Trophoblast cell (in vitro differentiated cells and primary cell): Measurements from ENCODE around the gene REX1BD.

ENCODE experiments used
- DNase-seq, 2 donors: peaks; one replicate each; pipeline ENCODE4 v3.0.0-alpha.2; 2016
- H2AFZ ChIP-seq: 2 replicates; pipeline ENCODE4 v1.6.1; 2013; ENCODE audit warnings: low read length, moderate library complexity, mild to moderate bottlenecking; ENCODE audit not compliant: insufficient read depth, poor library complexity
- H2AK5ac ChIP-seq: 2 replicates; pipeline ENCODE4 v1.6.1; 2013; ENCODE audit warnings: mild to moderate bottlenecking, low read length
- H2BK120ac ChIP-seq: 2 replicates; pipeline ENCODE4 v1.6.1; 2013; ENCODE audit warnings: low read length, mild to moderate bottlenecking, moderate library complexity; ENCODE audit not compliant: insufficient read depth, poor library complexity
- H2BK12ac ChIP-seq: 2 replicates; pipeline ENCODE4 v1.6.1; 2013; ENCODE audit warnings: mild to moderate bottlenecking, low read length, moderate library complexity
- H2BK5ac ChIP-seq: 2 replicates; pipeline ENCODE4 v1.6.1; 2013; ENCODE audit warnings: low read length, low read depth, moderate library complexity, mild to moderate bottlenecking; ENCODE audit not compliant: poor library complexity
- H3K14ac ChIP-seq: 2 replicates; pipeline ENCODE4 v1.6.1; 2013; ENCODE audit warnings: mild to moderate bottlenecking, low read length
- H3K18ac ChIP-seq: 2 replicates; pipeline ENCODE4 v1.6.1; 2013; ENCODE audit warnings: mild to moderate bottlenecking, low read length
- H3K23ac ChIP-seq: 2 replicates; pipeline ENCODE4 v1.6.1; 2013; ENCODE audit warnings: low read length
- H3K27ac ChIP-seq: 2 replicates; pipeline ENCODE4 v1.5.1; 2013; ENCODE audit warnings: low read depth, mild to moderate bottlenecking, inconsistent platforms, low read length, moderate library complexity
- H3K27me3 ChIP-seq: 2 replicates; pipeline ENCODE4 v1.6.1; 2013; ENCODE audit warnings: inconsistent platforms, mild to moderate bottlenecking, low read length, moderate library complexity; ENCODE audit not compliant: insufficient read depth
- H3K36me3 ChIP-seq, 2 experiments: 1 replicate in 1 of 2; 2 replicates in 1 of 2; pipeline ENCODE4 v1.6.1; 2013; ENCODE audit warnings: low read length in 2 of 2, mild to moderate bottlenecking in 2 of 2, moderate library complexity in 1 of 2; ENCODE audit not compliant: insufficient read depth in 2 of 2, control insufficient read depth in 1 of 2
- H3K4ac ChIP-seq: 2 replicates; pipeline ENCODE4 v1.6.1; 2013; ENCODE audit warnings: low read depth, mild to moderate bottlenecking, low read length, moderate library complexity
- H3K4me1 ChIP-seq, 2 experiments: 1 replicate in 1 of 2; 2 replicates in 1 of 2; pipeline ENCODE4 v1.6.1; 2013; ENCODE audit warnings: low read length in 2 of 2, mild to moderate bottlenecking in 2 of 2, moderate library complexity in 1 of 2; ENCODE audit not compliant: insufficient read depth in 2 of 2, control insufficient read depth in 1 of 2
- H3K4me2 ChIP-seq: 2 replicates; pipeline ENCODE4 v1.6.1; 2013; ENCODE audit warnings: inconsistent platforms, mild to moderate bottlenecking, low read length, moderate library complexity
- H3K4me3 ChIP-seq: 2 replicates; pipeline ENCODE4 v1.5.1; 2013; ENCODE audit warnings: mild to moderate bottlenecking, low read depth, low read length, inconsistent platforms
- H3K79me1 ChIP-seq: one replicate; pipeline ENCODE4 v1.6.1; 2013; ENCODE audit warnings: low read length
- H3K79me2 ChIP-seq: 2 replicates; pipeline ENCODE4 v1.6.1; 2013; ENCODE audit warnings: low read length, mild to moderate bottlenecking; ENCODE audit not compliant: control insufficient read depth, insufficient read depth, poor library complexity
- H3K9ac ChIP-seq: 2 replicates; pipeline ENCODE4 v1.6.1; 2013; ENCODE audit warnings: mild to moderate bottlenecking, low read length
- H3K9me3 ChIP-seq: 2 replicates; pipeline ENCODE4 v1.6.1; 2013; ENCODE audit warnings: low read depth, mild to moderate bottlenecking, control low read depth, inconsistent platforms, low read length; ENCODE audit not compliant: insufficient read depth
- H4K12ac ChIP-seq: 2 replicates; pipeline ENCODE4 v1.6.1; 2013; ENCODE audit warnings: low read depth, mild to moderate bottlenecking, low read length, moderate library complexity
- H4K8ac ChIP-seq: 2 replicates; pipeline ENCODE4 v1.6.1; 2013; ENCODE audit warnings: low read depth, mild to moderate bottlenecking, low read length, moderate library complexity
- H4K91ac ChIP-seq: one replicate; pipeline ENCODE4 v1.6.1; 2013; ENCODE audit warnings: low read depth, mild to moderate bottlenecking, low read length, moderate library complexity
- WGBS: extraction: QIAGEN DNeasy Blood & Tissue Kit; methylation state at CpG from one replicate; pipeline ENCODE4 v1.1.7; 2013; ENCODE audit warnings: missing lambda C conversion rate; ENCODE audit not compliant: insufficient read length, insufficient coverage; ENCODE audit errors: extremely low coverage; 5-methylcytosine and 5-hydroxymethylcytosine counted together

REX1BD gene

GRCh38 chr19:18613589-18614234 lies 25.1 kb downstream of the REX1BD start:
- WGBS = no CpG with 5 or more reads among the region's 23 CpGs
- Histone ChIP-seq H2AFZ (no peak overlapping the region), H3K36me3 (no peaks in the 10 kb centered on the region), H4K91ac (no peak overlapping the region), H3K27ac (no peak overlapping the region), H3K79me2 (no peaks in the 10 kb centered on the region), H2BK5ac (no peak overlapping the region), H3K9me3 (peaks cover 3% of the 10 kb centered on the region), H2BK120ac (no peak overlapping the region), H2BK12ac (no peak overlapping the region), H3K9ac (no peak overlapping the region), H3K23ac (no peak overlapping the region), H3K27me3 (peaks cover 59% of the 10 kb centered on the region), H3K79me1 (peaks cover 3% of the 10 kb centered on the region), H3K18ac (no peak overlapping the region), H3K4me1 (peaks cover 15 to 16% of the 10 kb centered on the region in 2 experiments), H3K4ac (no peak overlapping the region), H4K8ac (no peak overlapping the region), H3K4me3 (no peak overlapping the region), H4K12ac (no peak overlapping the region), H3K14ac (no peak overlapping the region), H3K4me2 (no peak overlapping the region), H2AK5ac (no peak overlapping the region)
- no peak for DNase-seq

- Histone ChIP-seq H3K36me3 (no peaks in the 10 kb centered on the region), H3K27ac (no peak overlapping the region), H3K4me1 (peaks cover 7 to 9% of the 10 kb centered on the region in 2 experiments), H3K9me3 (peaks cover 3% of the 10 kb centered on the region), H2AK5ac (no peak overlapping the region), H3K4me3 (no peak overlapping the region), H4K91ac (no peak overlapping the region), H3K9ac (no peak overlapping the region), H2BK5ac (no peak overlapping the region), H3K79me1 (no peaks in the 10 kb centered on the region), H4K12ac (no peak overlapping the region), H2BK12ac (no peak overlapping the region), H4K8ac (no peak overlapping the region), H3K23ac (no peak overlapping the region), H2AFZ (no peak overlapping the region), H3K4ac (no peak overlapping the region), H3K79me2 (no peaks in the 10 kb centered on the region), H3K18ac (no peak overlapping the region), H3K27me3 (peaks cover 39% of the 10 kb centered on the region), H3K14ac (no peak overlapping the region), H2BK120ac (no peak overlapping the region), H3K4me2 (no peak overlapping the region)
- DNase-seq = no peak
- no CpG with 5 or more reads among the region's 3 CpGs for WGBS
These were observed 27.4 kb downstream of the REX1BD start for GRCh38 chr19:18616023-18616422.

- H4K12ac ChIP-seq = no peak overlapping the region
- no peak overlapping the region for H3K27ac ChIP-seq
- peaks cover 0 to 4% of the 10 kb centered on the region in 2 experiments for H3K4me1 ChIP-seq
- H3K4ac ChIP-seq = no peak overlapping the region
- H3K14ac ChIP-seq = no peak overlapping the region
- no peak for DNase-seq
- H2AK5ac ChIP-seq = no peak overlapping the region
- H3K23ac ChIP-seq = no peak overlapping the region
- H3K18ac ChIP-seq = no peak overlapping the region
- H3K27me3 ChIP-seq = peaks cover 25% of the 10 kb centered on the region
- H3K4me2 ChIP-seq = no peak overlapping the region
- no peak overlapping the region for H4K91ac ChIP-seq
- no peak overlapping the region for H2AFZ ChIP-seq
- no peak overlapping the region for H2BK5ac ChIP-seq
- no peak overlapping the region for H2BK120ac ChIP-seq
- peaks cover 5% of the 10 kb centered on the region for H3K9me3 ChIP-seq
- H3K79me2 ChIP-seq = no peaks in the 10 kb centered on the region
- H3K79me1 ChIP-seq = no peaks in the 10 kb centered on the region
- H3K9ac ChIP-seq = no peak overlapping the region
- H3K4me3 ChIP-seq = no peak overlapping the region
- no peak overlapping the region for H4K8ac ChIP-seq
- H2BK12ac ChIP-seq = no peak overlapping the region
- no peaks in the 10 kb centered on the region for H3K36me3 ChIP-seq
These were observed 29.0 kb downstream of the REX1BD start for GRCh38 chr19:18617562-18617961.

- no peak overlapping the region for H3K4me3 ChIP-seq
- no CpG with 5 or more reads among the region's 13 CpGs for WGBS
- peaks cover 20% of the 10 kb centered on the region for H3K27me3 ChIP-seq
- no peak overlapping the region for H3K4ac ChIP-seq
- H3K9me3 ChIP-seq = peaks cover 7% of the 10 kb centered on the region
- no peak overlapping the region for H4K91ac ChIP-seq
- H3K9ac ChIP-seq = no peak overlapping the region
- no peaks in the 10 kb centered on the region for H3K79me2 ChIP-seq
- H2BK5ac ChIP-seq = no peak overlapping the region
- H3K4me2 ChIP-seq = no peak overlapping the region
- H3K27ac ChIP-seq = no peak overlapping the region
- H3K23ac ChIP-seq = no peak overlapping the region
- DNase-seq = no peak
- H3K18ac ChIP-seq = no peak overlapping the region
- no peaks in the 10 kb centered on the region for H3K36me3 ChIP-seq
- H2BK12ac ChIP-seq = no peak overlapping the region
- H2BK120ac ChIP-seq = no peak overlapping the region
- no peak overlapping the region for H4K12ac ChIP-seq
- no peak overlapping the region for H3K14ac ChIP-seq
- no peak overlapping the region for H2AK5ac ChIP-seq
- H2AFZ ChIP-seq = no peak overlapping the region
- H3K4me1 ChIP-seq = no peaks in the 10 kb centered on the region
- H4K8ac ChIP-seq = no peak overlapping the region
- H3K79me1 ChIP-seq = no peaks in the 10 kb centered on the region
These were observed 29.6 kb downstream of the REX1BD start for GRCh38 chr19:18618236-18618635.
